Ishikawa (cell line): ENCODE data around the gene AP3D1.

Source experiments
- CEBPB ChIP-seq: IDR thresholded peaks from 2 replicates; pipeline ENCODE4 v1.6.1; 2012
- CREB1 ChIP-seq: IDR thresholded peaks from 2 replicates; pipeline ENCODE4 v1.6.1; 2012; ENCODE audit warnings: low read depth
- EGR1 ChIP-seq: IDR thresholded peaks from 2 replicates; pipeline ENCODE4 v1.6.1; 2012
- EP300 ChIP-seq: IDR thresholded peaks from 2 replicates; pipeline ENCODE4 v1.6.1; 2012; ENCODE audit warnings: borderline replicate concordance
- FOXM1 ChIP-seq: IDR thresholded peaks from 2 replicates; pipeline ENCODE4 v1.6.1; 2012; ENCODE audit warnings: low read depth, borderline replicate concordance
- NFIC ChIP-seq: IDR thresholded peaks from 2 replicates; pipeline ENCODE4 v1.6.1; 2012
- RAD21 ChIP-seq: IDR thresholded peaks from 2 replicates; pipeline ENCODE4 v1.6.1; 2012; ENCODE audit warnings: low read depth
- TAF1 ChIP-seq: IDR thresholded peaks from 2 replicates; pipeline ENCODE4 v1.6.1; 2012; ENCODE audit warnings: low read depth, mild to moderate bottlenecking
- TCF12 ChIP-seq: IDR thresholded peaks from 2 replicates; pipeline ENCODE4 v1.6.1; 2012; ENCODE audit warnings: low read depth
- TEAD4 ChIP-seq: IDR thresholded peaks from 2 replicates; pipeline ENCODE4 v1.6.1; 2012
- USF1 ChIP-seq: IDR thresholded peaks from 2 replicates; pipeline ENCODE4 v1.6.1; 2012
- YY1 ChIP-seq: IDR thresholded peaks from 2 replicates; pipeline ENCODE4 v1.6.1; 2012; ENCODE audit warnings: low read depth
- ZBTB7A ChIP-seq: IDR thresholded peaks from 2 replicates; pipeline ENCODE4 v1.6.1; 2012; ENCODE audit warnings: low read depth
- TF ChIP-seq, protein P1 (sequence below): IDR thresholded peaks from 2 replicates; pipeline ENCODE4 v1.6.1; 2012
- TF ChIP-seq, protein P2 (sequence below): IDR thresholded peaks from 2 replicates; pipeline ENCODE4 v1.6.1; 2012; ENCODE audit warnings: low read depth, mild to moderate bottlenecking

The AP3D1 gene

DNA sequence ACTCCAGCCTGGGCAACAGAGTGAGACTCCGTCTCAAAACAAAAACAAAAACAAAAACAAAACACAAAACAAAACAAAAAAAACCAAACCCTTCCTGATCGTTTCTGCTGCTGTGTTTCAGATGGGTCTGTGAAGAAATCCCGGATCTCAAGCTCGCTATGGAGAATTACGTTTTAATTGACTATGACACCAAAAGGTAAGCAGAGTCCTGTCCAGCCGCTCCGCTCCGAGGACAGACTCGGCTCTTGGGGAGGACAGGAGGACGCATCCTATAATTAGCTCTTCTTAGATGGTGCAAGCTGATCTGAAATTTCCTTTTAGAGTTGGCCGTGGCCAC lies 34.3 kb upstream of the AP3D1 start:
- TF ChIP-seq YY1 (no peak), TCF12 (no peak), EP300 (no peak), CREB1 (no peak), USF1 (no peak), CEBPB (no peak), NFIC (no peak), TAF1 (no peak), ZBTB7A (no peak), EGR1 (no peak), TEAD4 (no peak), FOXM1 (no peak)
- TF ChIP-seq, protein P1, sequence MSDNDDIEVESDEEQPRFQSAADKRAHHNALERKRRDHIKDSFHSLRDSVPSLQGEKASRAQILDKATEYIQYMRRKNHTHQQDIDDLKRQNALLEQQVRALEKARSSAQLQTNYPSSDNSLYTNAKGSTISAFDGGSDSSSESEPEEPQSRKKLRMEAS: no peak

DNA sequence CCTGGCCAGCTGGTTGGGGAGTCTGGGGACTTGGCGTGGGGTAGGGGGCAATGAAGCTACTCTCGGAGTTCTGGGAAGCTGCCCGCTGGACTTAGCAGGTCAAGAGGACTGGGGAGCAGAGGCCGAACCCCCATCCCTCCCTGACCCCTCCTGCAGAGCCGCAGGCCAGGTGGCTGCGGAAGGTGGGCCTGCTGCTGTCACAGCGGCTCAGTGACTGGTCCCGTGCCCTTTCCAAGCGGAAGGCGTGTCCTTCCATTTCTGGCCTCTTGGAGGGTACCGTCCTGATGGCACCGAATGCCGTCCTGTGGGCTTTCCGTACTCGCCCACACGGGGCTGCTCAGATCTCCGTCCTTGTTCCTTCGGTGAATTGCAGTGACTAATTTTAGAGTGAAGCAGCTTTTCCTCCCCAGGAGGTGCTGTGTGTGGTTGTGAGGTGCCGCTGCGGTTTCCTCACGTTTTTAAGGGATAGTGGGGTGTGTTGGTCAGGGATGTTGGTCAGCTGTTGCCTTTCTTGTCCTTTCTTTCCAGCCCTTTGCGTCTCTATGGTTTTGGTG lies 33.1 kb upstream of the AP3D1 start:
- TF ChIP-seq TEAD4: no peak
- no peak for TF ChIP-seq EGR1
- TF ChIP-seq, protein P2, sequence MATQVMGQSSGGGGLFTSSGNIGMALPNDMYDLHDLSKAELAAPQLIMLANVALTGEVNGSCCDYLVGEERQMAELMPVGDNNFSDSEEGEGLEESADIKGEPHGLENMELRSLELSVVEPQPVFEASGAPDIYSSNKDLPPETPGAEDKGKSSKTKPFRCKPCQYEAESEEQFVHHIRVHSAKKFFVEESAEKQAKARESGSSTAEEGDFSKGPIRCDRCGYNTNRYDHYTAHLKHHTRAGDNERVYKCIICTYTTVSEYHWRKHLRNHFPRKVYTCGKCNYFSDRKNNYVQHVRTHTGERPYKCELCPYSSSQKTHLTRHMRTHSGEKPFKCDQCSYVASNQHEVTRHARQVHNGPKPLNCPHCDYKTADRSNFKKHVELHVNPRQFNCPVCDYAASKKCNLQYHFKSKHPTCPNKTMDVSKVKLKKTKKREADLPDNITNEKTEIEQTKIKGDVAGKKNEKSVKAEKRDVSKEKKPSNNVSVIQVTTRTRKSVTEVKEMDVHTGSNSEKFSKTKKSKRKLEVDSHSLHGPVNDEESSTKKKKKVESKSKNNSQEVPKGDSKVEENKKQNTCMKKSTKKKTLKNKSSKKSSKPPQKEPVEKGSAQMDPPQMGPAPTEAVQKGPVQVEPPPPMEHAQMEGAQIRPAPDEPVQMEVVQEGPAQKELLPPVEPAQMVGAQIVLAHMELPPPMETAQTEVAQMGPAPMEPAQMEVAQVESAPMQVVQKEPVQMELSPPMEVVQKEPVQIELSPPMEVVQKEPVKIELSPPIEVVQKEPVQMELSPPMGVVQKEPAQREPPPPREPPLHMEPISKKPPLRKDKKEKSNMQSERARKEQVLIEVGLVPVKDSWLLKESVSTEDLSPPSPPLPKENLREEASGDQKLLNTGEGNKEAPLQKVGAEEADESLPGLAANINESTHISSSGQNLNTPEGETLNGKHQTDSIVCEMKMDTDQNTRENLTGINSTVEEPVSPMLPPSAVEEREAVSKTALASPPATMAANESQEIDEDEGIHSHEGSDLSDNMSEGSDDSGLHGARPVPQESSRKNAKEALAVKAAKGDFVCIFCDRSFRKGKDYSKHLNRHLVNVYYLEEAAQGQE: no peak
- no peak for TF ChIP-seq TAF1
- no peak for TF ChIP-seq USF1
- TF ChIP-seq NFIC: no peak
- TF ChIP-seq EP300: no peak
- TF ChIP-seq, protein P1: no peak
- no peak for TF ChIP-seq YY1
- TF ChIP-seq FOXM1: no peak
- no peak for TF ChIP-seq CEBPB
- no peak for TF ChIP-seq TCF12
- no peak for TF ChIP-seq CREB1
- no peak for TF ChIP-seq RAD21
- no peak for TF ChIP-seq ZBTB7A

DNA sequence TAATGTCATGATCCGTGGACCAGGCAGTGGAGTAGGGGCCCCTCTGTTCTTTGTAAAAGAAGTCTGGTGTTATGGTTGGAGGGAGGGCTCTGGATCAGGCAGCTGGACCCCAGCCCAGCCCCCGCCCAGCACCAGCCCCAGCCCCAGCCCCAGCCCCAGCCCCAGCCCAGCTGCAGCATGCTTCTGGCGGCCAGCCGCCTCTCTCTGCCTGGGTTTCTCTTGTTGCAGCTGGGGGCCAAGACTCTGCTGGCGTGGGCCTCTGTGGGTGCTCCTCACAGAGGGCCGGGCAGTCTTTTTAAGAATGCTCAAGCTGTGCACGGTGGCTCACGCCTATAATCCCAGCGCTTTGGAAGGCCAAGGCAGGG lies 30.2 kb upstream of the AP3D1 start:
- TF ChIP-seq USF1: no peak
- TF ChIP-seq TEAD4: no peak
- TF ChIP-seq, protein P2: no peak

DNA sequence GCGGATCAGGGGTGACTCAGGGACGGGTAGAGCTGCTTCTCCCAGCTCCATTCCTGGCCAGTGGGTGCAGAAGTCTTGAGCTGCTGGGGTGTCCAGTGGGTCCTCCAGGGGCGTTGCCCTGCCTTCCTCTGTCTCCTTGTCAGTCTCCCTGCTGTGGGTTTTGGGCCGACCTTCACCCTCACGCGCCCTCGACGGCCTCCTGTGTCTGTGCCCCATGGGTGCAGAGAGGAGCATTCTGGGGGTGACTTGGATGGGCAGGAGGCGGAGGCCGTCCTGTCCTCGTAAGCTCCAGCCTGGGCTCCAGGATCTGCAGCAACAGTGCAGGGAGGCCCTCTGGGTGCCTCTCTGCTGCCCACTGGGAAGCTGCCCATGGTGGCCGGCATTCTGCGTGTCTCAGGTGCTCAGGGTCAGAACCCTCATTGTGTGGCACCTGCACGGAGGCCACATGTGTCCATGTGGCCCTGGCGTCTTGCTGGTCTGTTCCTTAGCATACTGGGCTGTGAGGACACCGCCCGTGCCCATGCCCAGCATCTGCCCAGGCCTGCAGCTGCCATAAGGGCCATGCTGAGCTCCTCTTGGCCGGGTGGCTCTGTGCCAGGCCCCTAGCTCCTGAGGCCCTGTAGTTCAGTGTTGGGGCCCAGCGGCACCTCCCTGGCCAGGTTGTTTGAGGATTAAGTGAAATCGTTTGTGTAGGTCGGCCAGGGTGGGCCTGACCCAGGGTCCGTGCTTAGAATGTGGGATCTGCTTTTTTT lies 29.7 kb upstream of the AP3D1 start:
- TF ChIP-seq EGR1 (no peak), EP300 (no peak), NFIC (no peak), RAD21 (no peak), FOXM1 (no peak), ZBTB7A (no peak), TAF1 (no peak), TCF12 (no peak), USF1 (no peak), TEAD4 (no peak), CREB1 (no peak), YY1 (no peak), CEBPB (no peak)
- TF ChIP-seq, protein P2: no peak
- TF ChIP-seq, protein P1: no peak
